OCI-LY1 (cell line): ENCODE data around the gene ZIM2.

ENCODE experiments used
- H2AFZ ChIP-seq: fragments of 200-600 bp; sonication (generic), shearing (Covaris generic); 2 replicates; pipeline ENCODE4 v1.6.0; 2014; ENCODE audit warnings: antibody characterized with exemption, mild to moderate bottlenecking, low read length
- H3F3A ChIP-seq: fragments of 200-600 bp; sonication (generic), shearing (Covaris generic); 2 replicates; pipeline ENCODE4 v1.6.0; 2014; ENCODE audit warnings: mild to moderate bottlenecking, antibody characterized with exemption, low read length, moderate library complexity; ENCODE audit not compliant: insufficient read depth
- H3K27ac ChIP-seq: fragments of 200-600 bp; sonication (generic); 2 replicates; pipeline ENCODE4 v1.5.1; 2014; ENCODE audit warnings: low read length, mixed run types, mild to moderate bottlenecking, low read depth; ENCODE audit not compliant: poor library complexity, severe bottlenecking
- H3K27me3 ChIP-seq: fragments of 200-600 bp; sonication (generic); 2 replicates; pipeline ENCODE4 v1.6.0; 2014; ENCODE audit warnings: antibody characterized with exemption, mild to moderate bottlenecking, low read length, moderate library complexity; ENCODE audit not compliant: insufficient read depth
- H3K36me3 ChIP-seq: fragments of 200-600 bp; sonication (generic); 2 replicates; pipeline ENCODE4 v1.6.1; 2014; ENCODE audit warnings: mild to moderate bottlenecking, antibody characterized with exemption, low read length, moderate library complexity, mixed read lengths; ENCODE audit not compliant: insufficient read depth
- H3K4me1 ChIP-seq: fragments of 200-600 bp; sonication (generic); 2 replicates; pipeline ENCODE4 v1.5.1; 2014; ENCODE audit warnings: mild to moderate bottlenecking, low read length, moderate library complexity; ENCODE audit not compliant: insufficient read depth, severe bottlenecking
- H3K4me2 ChIP-seq: fragments of 200-600 bp; sonication (generic), shearing (Covaris generic); 2 replicates; pipeline ENCODE4 v1.6.1; 2014; ENCODE audit warnings: low read length
- H3K4me3 ChIP-seq: fragments of 200-600 bp; sonication (generic); 2 replicates; pipeline ENCODE4 v1.5.1; 2014; ENCODE audit warnings: low read length, low read depth, mild to moderate bottlenecking, mixed read lengths; ENCODE audit not compliant: poor library complexity, severe bottlenecking
- H3K79me2 ChIP-seq: fragments of 200-600 bp; shearing (Covaris generic); 2 replicates; pipeline ENCODE4 v1.6.1; 2016; ENCODE audit warnings: mixed run types, low read length, mixed read lengths; ENCODE audit not compliant: insufficient read depth
- H3K9ac ChIP-seq: fragments of 200-600 bp; sonication (generic), shearing (Covaris generic); 2 replicates; pipeline ENCODE4 v1.6.1; 2014; ENCODE audit warnings: mild to moderate bottlenecking, low read length, mixed read lengths
- H3K9me2 ChIP-seq: fragments of 200-600 bp; sonication (generic), shearing (Covaris generic); 2 replicates; pipeline ENCODE4 v1.6.1; 2014; ENCODE audit warnings: low read depth, mild to moderate bottlenecking, low read length, mixed read lengths
- H3K9me3 ChIP-seq: fragments of 200-600 bp; shearing (Covaris generic); 2 replicates; pipeline ENCODE4 v1.6.1; 2014; ENCODE audit warnings: low read length, mixed read lengths
- H4K20me1 ChIP-seq: fragments of 200-600 bp; sonication (generic), shearing (Covaris generic); 2 replicates; pipeline ENCODE4 v1.6.0; 2016; ENCODE audit warnings: mild to moderate bottlenecking, low read length; ENCODE audit not compliant: insufficient read depth
- EZH2 ChIP-seq: fragments of 200-600 bp; sonication (generic), shearing (Covaris generic); IDR thresholded peaks from 2 replicates; pipeline ENCODE4 v1.8.0; 2017; ENCODE audit warnings: borderline replicate concordance, mixed run types, mild to moderate bottlenecking, antibody characterized with exemption, low read length, moderate library complexity, mixed read lengths
- TF ChIP-seq, protein P1 (sequence below): fragments of 200-600 bp; sonication (generic), shearing (Covaris generic); IDR thresholded peaks from 2 replicates; pipeline ENCODE4 v1.5.1; 2017; ENCODE audit warnings: mild to moderate bottlenecking, antibody characterized with exemption, low read length, moderate library complexity, mixed read lengths

Gene ZIM2

DNA sequence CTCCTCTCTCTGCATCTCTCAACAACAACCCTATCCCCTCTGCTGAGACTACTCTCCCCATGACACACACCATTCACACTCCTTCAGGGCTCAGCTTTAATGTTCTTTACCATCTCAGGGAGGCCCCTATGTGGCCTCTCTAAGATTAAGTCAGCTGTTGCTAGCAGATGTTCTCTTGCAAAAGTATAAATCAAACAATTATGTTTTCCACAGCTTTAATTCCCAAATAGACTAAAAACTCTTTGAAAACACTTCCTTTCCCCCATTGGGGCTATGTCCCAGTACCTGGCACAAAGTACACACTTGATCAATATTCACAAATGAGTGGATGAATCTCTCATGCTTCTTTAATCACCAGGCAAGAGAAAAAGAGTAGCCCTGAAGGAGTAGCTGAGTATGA, 5.1 kb downstream of the ZIM2 start:
- H3K9me2 ChIP-seq = no peaks in the 10 kb centered on the region
- H3K4me2 ChIP-seq = no peak overlapping the region
- H3F3A ChIP-seq = no peaks in the 10 kb centered on the region
- no peak overlapping the region for H3K27ac ChIP-seq
- no peaks in the 10 kb centered on the region for H4K20me1 ChIP-seq
- no peaks in the 10 kb centered on the region for H3K27me3 ChIP-seq
- H3K9me3 ChIP-seq = no peaks in the 10 kb centered on the region
- H3K4me1 ChIP-seq = no peaks in the 10 kb centered on the region
- no peak overlapping the region for H3K4me3 ChIP-seq
- no peaks in the 10 kb centered on the region for H3K79me2 ChIP-seq
- H2AFZ ChIP-seq = no peak overlapping the region
- H3K36me3 ChIP-seq = no peaks in the 10 kb centered on the region
- TF ChIP-seq, protein P1, sequence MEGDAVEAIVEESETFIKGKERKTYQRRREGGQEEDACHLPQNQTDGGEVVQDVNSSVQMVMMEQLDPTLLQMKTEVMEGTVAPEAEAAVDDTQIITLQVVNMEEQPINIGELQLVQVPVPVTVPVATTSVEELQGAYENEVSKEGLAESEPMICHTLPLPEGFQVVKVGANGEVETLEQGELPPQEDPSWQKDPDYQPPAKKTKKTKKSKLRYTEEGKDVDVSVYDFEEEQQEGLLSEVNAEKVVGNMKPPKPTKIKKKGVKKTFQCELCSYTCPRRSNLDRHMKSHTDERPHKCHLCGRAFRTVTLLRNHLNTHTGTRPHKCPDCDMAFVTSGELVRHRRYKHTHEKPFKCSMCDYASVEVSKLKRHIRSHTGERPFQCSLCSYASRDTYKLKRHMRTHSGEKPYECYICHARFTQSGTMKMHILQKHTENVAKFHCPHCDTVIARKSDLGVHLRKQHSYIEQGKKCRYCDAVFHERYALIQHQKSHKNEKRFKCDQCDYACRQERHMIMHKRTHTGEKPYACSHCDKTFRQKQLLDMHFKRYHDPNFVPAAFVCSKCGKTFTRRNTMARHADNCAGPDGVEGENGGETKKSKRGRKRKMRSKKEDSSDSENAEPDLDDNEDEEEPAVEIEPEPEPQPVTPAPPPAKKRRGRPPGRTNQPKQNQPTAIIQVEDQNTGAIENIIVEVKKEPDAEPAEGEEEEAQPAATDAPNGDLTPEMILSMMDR = no peak
- no peak for TF ChIP-seq EZH2
- H3K9ac ChIP-seq = no peak overlapping the region

DNA sequence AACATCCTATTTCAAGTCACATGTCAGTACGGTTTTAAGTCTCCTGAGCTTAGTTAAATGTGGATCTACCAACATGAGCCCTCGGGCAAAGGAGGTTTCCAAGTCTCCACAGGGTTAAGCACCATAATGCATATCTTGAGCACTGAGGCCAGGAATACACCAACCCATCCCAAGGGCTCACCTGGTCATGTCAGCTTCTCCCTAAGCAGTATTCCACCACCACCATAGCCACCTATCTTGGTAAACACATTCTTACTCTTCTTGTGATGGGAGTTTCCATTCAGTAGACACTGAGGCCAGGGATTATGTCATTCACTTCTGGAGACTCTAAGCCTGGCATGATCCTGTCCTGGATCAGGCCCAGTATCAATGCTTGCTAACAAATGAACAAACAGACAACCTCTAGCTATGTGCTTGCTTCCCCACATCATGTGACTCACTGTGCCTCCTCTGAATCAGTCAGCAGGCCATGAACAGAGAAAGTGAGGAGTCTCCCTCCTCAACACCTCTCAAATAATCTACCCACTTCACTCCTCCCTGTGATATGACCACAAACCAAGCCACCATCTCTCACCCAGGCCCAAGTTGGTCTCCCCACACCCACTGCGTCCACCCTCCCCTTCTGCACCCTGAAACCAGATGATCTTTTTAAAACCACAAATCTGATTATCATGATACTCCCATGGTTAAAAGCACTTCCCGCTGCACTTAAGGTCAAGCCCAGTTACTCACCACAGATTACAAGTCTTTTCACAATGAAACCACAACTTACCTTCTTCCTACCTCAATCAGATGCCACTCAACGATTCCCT, 5.8 kb downstream of the ZIM2 start:
- Histone ChIP-seq H3K4me3 (no peak overlapping the region), H3F3A (no peaks in the 10 kb centered on the region), H3K27me3 (no peaks in the 10 kb centered on the region), H3K9me3 (no peaks in the 10 kb centered on the region), H4K20me1 (no peaks in the 10 kb centered on the region), H3K27ac (no peak overlapping the region), H3K9ac (no peak overlapping the region), H3K79me2 (no peaks in the 10 kb centered on the region), H2AFZ (no peak overlapping the region), H3K9me2 (no peaks in the 10 kb centered on the region), H3K36me3 (no peaks in the 10 kb centered on the region), H3K4me1 (no peaks in the 10 kb centered on the region), H3K4me2 (no peak overlapping the region)
- TF ChIP-seq, protein P1 = no peak
- no peak for TF ChIP-seq EZH2

DNA sequence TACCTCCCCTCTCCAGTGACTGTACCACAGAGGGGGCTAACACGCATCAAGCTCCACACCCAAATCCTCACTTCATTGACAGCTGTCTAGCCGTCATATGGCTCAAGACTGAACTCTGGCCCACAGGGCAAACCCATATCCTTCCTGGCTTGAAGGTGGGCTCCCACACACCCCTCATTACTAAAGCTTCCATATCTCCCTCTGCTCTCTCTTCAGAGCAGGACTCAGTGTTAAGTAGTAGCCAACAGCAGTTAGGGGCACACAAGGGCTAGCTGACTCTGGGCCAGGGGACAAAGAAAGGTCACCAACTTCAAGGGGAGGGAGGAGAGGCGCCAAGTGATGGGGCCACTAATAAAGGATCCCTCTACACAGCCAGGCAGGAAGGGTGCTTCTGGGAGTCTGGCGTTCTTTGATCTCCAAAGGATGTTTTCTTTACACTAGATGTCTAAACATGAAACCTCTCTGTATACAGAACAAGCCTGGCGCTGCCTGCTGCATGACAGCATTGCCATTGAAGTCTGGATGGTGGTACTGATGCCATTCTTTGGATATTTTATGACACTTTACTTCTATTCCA, 8.1 kb downstream of the ZIM2 start:
- TF ChIP-seq, protein P1 = no peak
- TF ChIP-seq EZH2 = no peak
- no peaks in the 10 kb centered on the region for H3K79me2 ChIP-seq
- H3K9me3 ChIP-seq = no peaks in the 10 kb centered on the region
- H3F3A ChIP-seq = no peaks in the 10 kb centered on the region
- no peaks in the 10 kb centered on the region for H3K27me3 ChIP-seq
- no peak overlapping the region for H3K27ac ChIP-seq
- no peaks in the 10 kb centered on the region for H3K36me3 ChIP-seq
- H3K9me2 ChIP-seq = no peaks in the 10 kb centered on the region
- no peaks in the 10 kb centered on the region for H4K20me1 ChIP-seq
- H3K9ac ChIP-seq = no peak overlapping the region
- no peaks in the 10 kb centered on the region for H3K4me1 ChIP-seq
- no peak overlapping the region for H3K4me3 ChIP-seq
- no peak overlapping the region for H2AFZ ChIP-seq
- H3K4me2 ChIP-seq = no peak overlapping the region
